GM12878 (cell line): ENCODE data around the gene PRKG1. TPM values are rescaled to one million over a fixed set of nuclear protein-coding genes. Genes with fewer than 3 reads are reported as not detected.

ENCODE experiments used
- ATF2 ChIP-seq: IDR thresholded peaks from 2 replicates; pipeline ENCODE4 v1.6.1; 2012; ENCODE audit warnings: low read length, inconsistent platforms
- E2F8 ChIP-seq: fragments of 450-650 bp; IDR thresholded peaks from 2 replicates; pipeline ENCODE4 v1.6.1; 2018; ENCODE audit warnings: mild to moderate bottlenecking, low read depth, moderate library complexity; ENCODE audit not compliant: partially characterized antibody
- IRF5 ChIP-seq: fragments of 450-650 bp; IDR thresholded peaks from 2 replicates; pipeline ENCODE4 v1.6.1; 2017; ENCODE audit warnings: borderline replicate concordance
- MEF2B ChIP-seq: fragments of 450-650 bp; IDR thresholded peaks from 2 replicates; pipeline ENCODE4 v1.6.1; 2018; ENCODE audit warnings: mild to moderate bottlenecking, moderate library complexity; ENCODE audit not compliant: partially characterized antibody, poor library complexity, severe bottlenecking
- NFIC ChIP-seq: IDR thresholded peaks from 2 replicates; pipeline ENCODE4 v1.6.1; 2012; ENCODE audit warnings: low read depth, mild to moderate bottlenecking, inconsistent platforms, low read length, moderate library complexity
- PKNOX1 ChIP-seq: fragments of 450-650 bp; IDR thresholded peaks from 2 replicates; pipeline ENCODE4 v1.6.1; 2016; ENCODE audit warnings: mild to moderate bottlenecking
- polyA plus RNA-seq, 11 experiments: library from polyadenylated mRNA; depleted of rRNA in 4 of 11; unstranded in 6 of 11; stranded (reverse) in 5 of 11; fragments of >200 nt; fragmentation: Nextera tagmentation in 4 of 11; fragmentation: Illumina TruSeq in 1 of 11; extraction: Ambion mirVana in 4 of 11; extraction: Trizol in 1 of 11; gene quantifications; 1 replicate in 1 of 11; 2 replicates in 10 of 11; pipeline versions ENCODE4 v1.2.1 to v1.2.3, GENCODE V29; 2011 to 2016; ENCODE audit warnings: inconsistent platforms in 2 of 11, missing spikeins in 2 of 11, low read depth in 1 of 11
- total RNA-seq, 4 experiments: library from RNA; depleted of rRNA in 3 of 4; stranded (reverse); fragments of >200 nt in 3 of 4; fragmentation: Illumina TruSeq in 1 of 4; extraction: Trizol in 1 of 4; gene quantifications; 2 replicates each; pipeline versions ENCODE4 v1.2.1 to v1.2.3, GENCODE V29; 2013 to 2021

Gene PRKG1
- total and polyA plus RNA-seq, 10 of the 15 experiments (the other 5 are each of a cell fraction or from before 2014, with no cell fraction given): 0.04 to 0.05 TPM; not detected in 8

- TF ChIP-seq E2F8 (no peak), NFIC (peak; percentile 46; the same call in 1 of the 2 replicates), IRF5 (no peak), MEF2B (peak; percentile 61), ATF2 (0 out of 2 replicates have a peak, but pooled peaks have one; percentile 45), PKNOX1 (no peak)
Measured at GRCh38 chr10:52257692-52258075, 1183.4 kb downstream of the PRKG1 start (continued).
